Hindlimb muscle (tissue), 1 donor: Measurements from ENCODE around the gene NTRK2. TPM values are rescaled to one million over a fixed set of nuclear protein-coding genes. Genes with fewer than 3 reads are reported as not detected.
A peak's percentile ranks its signal among the peaks of the same experiment; 100 is the strongest.

Experiments used
- DNase-seq: peaks from one replicate; pipeline ENCODE4 v3.0.0-alpha.2; 2013
- polyA plus RNA-seq: library from polyadenylated mRNA; unstranded; fragments of 120-200 nt; gene quantifications from one replicate; pipeline ENCODE4 v1.2.1, GENCODE V29; 2013; ENCODE audit not compliant: insufficient read length

Gene NTRK2
- polyA plus RNA-seq, 1 donor, result 14.5 TPM

DNA sequence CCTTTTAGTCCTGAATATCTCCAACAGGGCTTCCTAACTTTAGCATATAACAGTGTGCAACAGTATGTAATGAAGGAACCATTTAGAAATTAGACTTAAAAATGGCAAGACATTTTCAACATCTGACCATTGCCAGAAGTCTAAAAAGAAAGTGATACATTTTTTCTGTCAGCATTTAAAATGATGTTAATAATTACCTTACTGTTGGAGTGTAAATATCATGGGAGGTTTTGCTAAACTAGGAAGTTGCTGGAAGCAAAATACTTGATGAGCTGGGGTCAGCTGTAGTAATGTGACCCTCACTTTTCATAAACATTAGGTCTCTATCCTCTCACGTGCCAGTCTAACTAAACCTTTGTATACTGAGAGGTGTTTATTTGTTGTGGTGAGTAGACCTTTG, 68.8 kb downstream of the NTRK2 start:
- no peak for DNase-seq

DNA sequence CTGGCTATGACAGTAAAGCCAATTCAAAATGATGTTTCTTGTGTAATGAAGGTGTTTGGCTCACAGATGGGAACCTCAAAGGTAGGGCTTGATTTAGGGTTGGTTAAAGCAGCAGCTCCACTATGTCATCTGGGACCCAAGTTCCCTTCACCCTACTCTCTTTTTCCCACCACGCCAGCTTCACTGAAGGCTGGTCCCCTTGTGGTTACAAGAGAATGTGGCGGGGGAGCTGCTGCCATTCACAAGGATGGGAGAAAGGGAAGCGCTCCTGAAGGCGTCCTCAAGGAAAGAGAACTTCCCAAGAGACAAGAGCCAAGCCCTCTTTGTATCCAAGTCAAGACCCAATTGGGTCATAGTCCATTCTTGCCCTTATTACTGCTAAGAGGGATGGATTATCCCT, 72.7 kb downstream of the NTRK2 start:
- DNase-seq, result no peak

DNA sequence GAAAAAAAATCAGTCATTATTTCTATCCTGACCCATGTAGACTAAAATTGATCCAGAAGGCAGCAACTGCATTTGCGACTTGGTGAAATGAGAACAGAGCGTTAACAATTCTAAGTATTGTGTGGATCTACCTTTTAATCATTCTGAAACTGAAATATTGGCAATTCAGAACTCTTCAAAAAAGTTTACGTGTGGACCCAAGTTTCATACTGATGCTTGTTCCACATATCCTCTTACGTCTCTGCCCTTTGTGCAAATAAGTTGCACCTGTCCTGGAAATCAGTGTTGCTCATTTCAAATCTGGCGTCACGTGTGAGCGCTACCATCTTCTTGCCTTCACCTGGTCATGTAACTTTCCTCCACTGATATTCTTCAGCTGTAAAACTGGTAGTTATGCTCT, 74.7 kb downstream of the NTRK2 start:
- DNase-seq, result no peak

DNA sequence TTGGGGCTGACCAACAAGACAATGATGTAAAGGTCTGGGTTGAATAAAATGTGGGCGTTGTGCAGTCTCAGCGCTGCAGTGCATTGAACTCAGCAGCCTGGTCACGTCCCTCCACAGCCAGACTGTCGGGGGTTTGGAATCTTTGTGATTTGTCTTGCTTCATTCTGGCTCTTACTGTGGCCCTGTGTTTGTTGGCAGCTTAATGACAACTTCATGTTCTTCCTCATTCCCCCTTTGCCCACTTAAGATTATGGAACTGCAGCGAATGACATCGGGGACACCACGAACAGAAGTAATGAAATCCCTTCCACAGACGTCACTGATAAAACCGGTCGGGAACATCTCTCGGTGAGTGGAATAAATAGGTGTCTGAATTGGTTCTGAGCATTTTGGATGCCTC, 75.2 kb downstream of the NTRK2 start:
- DNase-seq, result no peak

DNA sequence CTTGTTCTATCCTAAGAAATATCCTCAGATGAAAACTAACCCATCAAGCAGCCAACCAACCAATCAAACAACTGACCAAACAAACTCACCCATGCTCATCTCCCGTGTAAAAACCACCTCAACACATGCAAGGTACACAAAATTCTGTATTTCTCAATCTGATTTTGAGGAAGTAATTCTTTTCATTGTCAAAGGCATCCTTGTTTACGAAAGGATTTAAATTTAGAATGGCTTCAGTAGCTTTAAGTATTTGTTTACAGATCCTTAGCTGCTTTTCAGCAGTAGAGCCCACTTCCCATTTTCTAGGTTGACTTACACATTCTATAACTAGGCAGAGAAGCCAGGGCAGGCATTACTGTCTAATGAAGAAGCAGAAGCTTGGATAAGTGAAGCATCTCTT, 78.6 kb downstream of the NTRK2 start:
- no peak for DNase-seq

DNA sequence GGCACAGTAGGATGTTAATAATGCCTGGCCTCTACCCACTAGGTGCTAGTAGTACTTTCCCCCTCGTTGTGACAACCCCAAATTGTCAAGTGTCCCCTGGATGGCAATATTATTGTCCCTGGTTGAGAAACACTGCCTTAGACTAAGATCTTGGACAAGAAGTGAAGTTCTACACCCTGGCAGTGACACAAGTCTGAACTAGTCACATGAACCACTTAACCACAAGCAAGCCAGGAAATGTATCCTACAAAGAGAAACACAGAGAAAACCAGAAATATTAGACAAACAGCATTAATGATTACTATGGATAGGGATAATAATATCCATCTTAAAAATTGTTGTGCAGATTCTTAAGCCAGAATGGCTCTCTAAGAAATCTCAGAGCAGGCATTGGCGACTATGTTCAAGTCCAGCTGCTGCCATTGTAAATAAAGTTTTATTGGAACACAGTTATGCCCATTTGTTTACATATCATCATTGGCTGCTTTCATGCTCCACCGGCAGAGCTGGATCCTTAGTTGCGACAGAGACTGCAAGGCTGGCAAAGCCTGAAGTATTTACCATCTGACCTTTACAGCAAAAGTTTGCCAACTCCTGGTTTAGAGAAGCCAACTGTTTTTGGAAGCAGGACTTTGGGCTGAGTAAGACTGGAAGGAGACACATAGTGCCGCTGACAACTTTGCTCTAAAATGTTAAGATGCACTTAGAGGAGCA, 80.8 kb downstream of the NTRK2 start:
- DNase-seq, result no peak

DNA sequence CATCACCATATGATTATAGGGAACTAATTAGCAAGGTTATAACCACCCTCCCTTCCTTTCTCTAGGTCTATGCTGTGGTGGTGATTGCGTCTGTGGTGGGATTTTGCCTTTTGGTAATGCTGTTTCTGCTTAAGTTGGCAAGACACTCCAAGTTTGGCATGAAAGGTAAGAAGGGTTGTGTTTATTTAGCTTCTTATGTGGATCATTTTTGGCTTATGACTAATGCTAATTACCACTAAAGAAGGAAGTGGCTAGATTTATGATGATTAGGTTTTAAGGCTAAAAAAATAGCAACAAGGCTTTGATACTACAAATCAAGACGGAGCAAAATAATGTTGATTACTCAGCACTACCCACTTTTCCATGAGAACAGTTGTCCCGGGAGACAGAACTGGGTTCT, 82.4 kb downstream of the NTRK2 start:
- no peak for DNase-seq

DNA sequence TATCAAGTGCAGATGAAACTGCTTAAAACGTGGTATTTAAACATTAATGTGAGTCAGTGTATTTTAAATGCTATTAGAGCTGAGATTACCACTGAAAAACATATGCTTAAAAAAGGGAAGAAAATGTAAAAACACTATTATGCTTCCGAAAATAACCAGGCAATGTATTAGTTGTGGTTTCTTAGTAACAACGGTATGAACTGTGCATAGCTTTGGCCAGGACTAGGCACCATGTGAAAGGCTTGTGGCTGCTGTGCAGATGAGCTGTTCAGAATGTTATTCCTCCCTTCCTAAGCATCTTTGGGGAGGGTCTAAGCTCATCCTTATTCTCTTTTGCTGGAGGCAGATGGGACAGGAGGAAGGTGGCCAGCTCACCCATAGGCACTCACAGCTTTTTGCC, 84.9 kb downstream of the NTRK2 start:
- DNase-seq, result peak; percentile 32

DNA sequence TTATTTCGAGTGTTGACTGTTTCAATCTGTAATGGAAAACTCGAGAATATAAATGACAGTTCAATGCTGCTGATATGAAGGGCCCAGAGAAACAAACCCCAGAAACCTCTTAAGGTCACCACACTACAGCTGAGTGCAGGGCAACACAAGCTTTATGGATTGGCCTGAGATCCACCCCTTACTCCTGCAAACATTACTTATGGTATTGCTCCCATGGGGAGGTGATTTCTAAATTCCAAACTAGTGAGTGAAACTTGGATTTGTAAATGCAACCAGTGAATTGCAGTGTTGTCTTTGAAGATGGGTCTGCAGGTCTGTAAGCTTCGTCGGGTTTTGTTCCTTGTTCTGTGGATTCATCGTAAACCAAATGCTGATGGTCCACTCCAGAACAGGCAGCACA, 85.4 kb downstream of the NTRK2 start:
- no peak for DNase-seq

DNA sequence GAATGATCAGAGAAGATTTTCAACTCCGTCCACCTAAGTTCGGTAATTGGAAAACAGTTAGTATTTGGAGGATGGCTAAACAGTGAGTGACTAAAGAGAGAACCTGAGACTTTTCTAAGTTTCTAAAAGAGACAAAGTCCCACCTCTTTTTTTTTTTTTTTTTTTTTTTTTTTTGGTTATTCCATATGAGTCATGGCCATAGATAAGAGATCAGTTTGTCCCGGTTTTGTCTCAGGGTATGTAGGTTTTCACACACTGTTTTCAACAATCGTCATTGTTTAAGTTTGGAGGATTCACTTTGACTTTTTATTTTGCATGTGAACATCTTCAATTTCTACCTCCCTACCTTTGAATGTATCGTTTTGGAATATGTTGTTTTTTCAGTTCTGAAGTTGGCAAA, 85.9 kb downstream of the NTRK2 start:
- DNase-seq, result no peak

DNA sequence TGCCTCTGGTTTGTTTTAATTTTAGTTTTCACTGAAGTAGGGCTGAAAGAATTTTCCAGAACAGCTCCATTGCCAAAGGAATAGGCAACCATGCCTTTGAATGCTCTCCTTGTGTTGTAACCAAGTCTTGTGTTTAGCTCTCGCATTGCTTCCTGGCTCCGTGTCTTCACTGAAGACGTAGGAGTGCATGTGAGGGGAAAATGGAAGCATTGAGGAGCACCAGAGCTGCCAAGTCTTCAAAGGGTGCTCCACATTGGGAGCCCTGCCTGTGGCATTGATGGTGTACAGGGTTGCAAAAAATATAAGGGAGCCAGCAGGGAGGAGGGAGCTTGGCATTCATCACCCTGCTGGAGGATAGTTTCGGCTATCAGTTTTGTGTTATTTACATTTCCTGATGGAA, 86.6 kb downstream of the NTRK2 start:
- DNase-seq, result peak; percentile 79

DNA sequence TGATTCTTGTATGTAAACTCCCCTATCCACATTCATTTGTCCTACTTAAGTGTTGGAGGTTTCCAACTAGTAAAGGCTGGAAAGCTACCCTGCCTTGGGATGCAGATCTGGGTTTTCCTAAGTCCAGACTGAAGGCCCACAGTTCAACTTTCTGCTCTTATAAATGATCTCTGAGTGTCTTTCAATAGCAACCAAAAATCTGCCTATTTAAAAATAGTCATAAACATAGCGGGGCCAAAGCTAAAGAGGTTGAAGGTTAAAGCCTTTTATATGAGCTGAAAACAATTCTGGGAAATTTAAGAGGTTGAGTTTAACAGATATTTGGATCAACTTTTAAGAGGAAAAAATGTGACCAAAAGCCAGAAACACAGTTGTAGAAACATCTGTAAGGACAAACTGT, 87.2 kb downstream of the NTRK2 start:
- DNase-seq, result peak; percentile 84

DNA sequence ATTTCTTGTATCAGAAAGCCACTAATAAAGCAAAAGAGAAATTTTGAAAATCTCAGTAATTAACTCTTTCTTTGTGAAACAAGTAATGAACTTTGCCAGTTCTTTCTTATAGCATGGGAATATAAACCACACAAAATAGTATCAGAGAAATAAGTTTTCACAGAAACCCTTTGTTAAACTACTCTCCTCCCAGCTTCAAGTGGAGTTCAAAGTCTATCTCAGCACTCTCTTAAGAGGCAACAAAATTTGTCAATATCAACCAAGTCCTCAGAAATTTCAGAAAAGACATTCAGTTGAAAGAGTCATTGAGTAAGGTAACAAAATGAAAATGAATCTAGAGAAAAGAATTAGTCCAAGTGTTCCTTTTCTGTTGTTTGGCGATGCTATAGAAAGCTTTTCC, 89.3 kb downstream of the NTRK2 start:
- DNase-seq, result no peak

DNA sequence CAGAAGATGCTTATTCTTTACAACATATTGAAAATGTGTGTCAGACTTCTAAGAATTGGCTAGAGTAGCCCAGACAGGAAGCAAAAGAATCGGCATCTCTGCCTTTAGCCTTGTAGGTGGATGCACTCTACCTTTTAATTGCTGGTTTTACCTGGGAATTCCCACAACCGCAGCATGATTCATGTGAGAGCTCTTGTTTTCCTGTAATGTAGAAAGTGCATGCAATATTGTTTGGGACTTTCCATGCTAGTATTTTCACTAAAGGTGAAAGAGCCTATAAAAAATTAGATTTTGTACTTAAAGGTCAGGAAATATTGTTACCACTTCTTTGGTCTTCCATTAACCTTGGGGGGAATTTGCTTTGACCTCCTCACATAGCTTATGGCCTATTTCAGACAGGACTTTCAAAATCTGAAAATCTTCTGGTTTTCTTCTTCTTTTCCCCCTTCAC, 89.8 kb downstream of the NTRK2 start:
- no peak for DNase-seq

DNA sequence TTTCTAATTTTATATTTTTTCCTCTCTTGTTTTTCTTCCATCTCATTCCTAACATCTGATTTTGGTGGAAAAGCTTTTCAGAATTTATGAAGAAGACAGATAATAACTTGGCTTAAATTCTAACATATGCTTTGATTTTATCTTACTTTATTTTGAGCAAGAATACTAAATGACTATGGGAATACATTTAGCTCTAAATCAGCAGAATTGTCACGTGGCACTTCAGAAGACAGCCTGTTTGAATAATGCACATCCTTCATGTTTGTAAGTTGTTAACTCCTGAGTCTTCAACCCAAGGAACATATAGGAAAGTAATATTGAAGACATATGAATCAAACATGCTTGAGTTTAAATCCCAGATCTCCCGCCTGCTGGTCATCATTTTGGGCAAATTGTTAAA, 90.3 kb downstream of the NTRK2 start:
- DNase-seq, result no peak

DNA sequence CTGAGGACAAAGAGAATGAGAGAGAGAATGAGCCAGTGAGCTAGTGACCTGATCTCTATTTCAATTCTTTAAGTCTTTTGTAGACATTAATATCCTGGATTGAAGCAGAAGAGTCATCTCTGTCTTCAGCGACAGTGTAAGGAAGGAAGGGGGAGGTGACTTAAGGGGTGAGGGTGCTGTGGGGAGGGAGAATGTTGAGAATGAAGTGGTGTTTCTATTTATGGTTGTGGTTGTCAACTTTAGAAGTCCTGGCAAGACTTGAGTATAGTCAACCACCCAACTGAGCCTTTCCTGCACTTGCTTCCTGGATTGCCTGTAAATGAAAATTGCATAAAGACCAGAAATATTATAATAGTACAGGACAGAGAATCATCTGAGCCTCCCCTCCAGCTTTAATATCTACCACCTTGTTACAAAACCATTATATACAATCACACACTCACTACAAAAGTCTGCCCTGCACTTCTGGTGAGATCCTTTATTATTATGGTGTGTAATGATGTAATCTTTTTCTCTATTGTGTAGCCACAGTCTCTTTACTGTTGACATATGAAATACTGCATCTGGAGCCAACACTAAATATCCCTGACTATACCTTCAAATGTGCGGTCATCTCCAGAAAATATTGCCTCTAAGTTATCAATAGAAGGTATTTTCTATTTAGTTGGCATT, 91.7 kb downstream of the NTRK2 start:
- DNase-seq, result no peak

DNA sequence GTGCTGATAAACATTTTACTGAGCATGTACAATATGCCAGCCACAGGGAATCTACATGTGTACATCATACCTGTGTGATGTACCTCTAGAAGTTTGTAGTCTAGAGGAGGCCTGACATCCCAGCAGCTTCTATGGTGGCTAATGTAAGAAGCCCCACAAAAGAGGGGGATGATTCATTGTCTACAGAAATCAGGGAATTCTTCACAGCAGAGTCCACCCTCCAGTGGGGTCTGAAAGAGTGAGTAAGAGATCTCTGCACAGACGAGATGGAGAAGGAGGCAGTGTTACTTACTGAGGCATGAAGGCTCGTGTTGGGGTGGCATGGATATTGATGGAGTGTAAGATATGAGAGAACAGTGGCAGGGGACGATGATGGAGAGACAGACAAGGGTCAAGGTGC, 103.0 kb downstream of the NTRK2 start:
- DNase-seq, result no peak

DNA sequence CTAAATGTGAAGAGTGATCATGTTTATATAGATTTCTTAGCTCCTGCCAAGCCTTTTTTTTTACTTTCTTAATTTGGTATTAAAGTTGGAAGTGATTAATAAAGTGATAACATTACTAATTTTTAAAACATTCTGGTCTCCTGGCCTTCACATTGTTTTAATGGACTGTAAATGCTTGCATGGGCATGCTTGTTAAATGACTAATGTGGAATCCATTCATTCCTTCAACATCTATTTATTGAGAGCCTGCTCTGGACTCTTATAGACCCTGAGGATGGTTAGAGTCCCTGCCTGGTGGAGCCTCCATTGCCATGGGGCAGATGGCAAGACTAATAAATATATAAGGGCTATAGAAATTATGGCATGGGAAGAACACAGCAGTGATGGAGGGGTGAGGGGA, 103.5 kb downstream of the NTRK2 start:
- DNase-seq, result no peak

DNA sequence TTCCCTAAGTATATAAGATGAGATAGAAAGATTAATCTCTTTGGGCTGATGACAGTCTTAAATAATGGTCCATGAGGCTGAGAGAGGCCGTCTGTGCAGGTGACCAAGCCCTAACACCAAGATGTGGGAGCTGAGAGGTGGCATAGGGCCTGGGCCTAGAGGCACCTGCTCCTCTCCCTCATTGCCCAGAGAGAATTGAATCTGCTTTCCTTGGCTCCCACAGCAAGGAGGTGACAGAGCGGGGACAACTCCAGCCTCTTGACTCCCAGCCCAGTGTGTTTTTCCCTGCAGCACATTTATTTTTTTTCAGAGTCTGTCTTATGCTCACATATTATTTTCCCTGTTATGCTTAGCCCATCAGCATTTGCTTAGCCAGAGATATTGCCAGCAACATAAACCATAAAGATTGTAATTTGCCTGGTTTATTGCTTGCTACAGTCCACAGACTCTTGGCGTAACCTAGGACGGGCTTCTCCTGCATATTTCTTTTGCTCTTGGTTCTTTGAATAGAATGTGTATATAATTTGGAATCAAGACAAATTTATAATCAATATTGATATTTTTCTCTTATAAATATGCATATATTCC, 105.6 kb downstream of the NTRK2 start:
- DNase-seq, result no peak

DNA sequence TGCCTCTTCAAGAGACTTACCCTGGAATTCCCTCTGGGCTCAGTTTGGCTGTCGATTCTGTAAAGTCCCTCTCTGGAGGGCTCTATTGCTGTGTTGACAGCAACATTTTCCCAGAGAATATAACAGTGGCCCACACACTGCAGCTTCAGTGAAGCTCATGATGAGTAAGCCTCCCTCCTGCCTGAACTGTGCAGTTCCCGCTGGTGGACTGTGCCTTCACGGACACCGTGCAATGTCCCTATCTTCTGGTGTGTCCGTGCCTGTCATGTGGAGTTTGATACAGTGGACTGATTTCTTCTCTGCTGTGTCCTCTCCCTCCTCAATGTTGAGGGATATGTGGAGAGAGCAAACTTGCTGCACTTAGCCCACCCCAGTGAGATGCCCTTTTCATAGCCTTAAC, 109.0 kb downstream of the NTRK2 start:
- DNase-seq, result no peak

DNA sequence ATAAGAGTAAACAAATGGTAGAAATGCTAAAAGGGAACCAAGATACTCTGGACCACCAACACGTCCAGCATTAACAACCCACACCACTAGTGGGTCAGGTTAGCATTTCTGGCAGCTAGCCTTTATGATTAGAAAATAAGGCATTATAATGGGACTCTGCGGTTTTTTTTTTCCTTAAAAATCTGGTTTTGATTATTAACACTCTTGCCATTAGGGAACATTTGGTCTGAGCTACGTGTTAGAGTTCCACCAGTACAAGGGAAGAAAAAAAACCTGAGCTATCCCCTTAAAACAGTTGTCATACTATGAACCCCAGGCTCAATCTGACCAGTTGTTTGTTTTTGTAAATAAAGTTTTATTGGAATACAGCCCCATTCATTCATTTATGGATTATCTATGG, 110.4 kb downstream of the NTRK2 start:
- no peak for DNase-seq

DNA sequence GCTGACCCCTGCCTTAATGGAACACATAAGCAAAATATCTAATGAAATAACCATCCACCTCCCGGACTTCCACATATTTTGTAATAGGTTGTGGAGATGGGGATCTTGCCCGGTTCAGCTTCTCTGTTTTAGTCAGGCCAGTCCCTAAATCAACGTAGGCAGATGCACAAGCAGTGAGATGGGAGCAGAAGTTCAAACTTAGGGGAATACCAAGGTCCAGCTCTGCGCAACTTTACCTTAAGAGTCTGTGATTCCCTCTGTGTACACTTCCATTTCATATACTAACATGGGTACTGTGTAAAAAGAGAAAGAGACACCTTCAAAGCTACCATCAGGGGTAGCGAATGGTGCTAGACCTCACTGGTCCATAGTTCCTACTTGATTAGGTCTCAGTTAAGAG, 110.9 kb downstream of the NTRK2 start:
- no peak for DNase-seq

DNA sequence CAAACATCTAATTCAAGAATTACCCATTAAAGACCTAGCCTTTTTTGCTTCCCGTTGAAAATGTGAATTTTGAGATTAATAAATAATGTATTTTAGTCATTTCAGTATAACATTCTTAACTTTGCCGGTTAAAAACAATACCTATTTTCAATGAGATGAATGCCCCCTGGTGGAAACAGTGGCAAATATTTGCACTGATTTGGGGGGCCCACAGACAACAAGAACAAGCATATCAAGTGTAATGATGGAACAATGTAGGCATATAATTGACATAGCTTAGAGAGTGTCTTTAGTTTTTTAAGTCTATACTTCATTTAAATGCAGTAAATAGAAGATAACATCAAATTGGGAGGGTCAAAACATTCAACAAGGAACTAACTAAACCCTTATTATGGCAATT, 111.9 kb downstream of the NTRK2 start:
- peak; percentile 29 for DNase-seq
